ENCODE measurements around the gene FAM167B. TPM values are rescaled to one million over a fixed set of nuclear protein-coding genes. Genes with fewer than 3 reads are reported as not detected.
A peak's percentile ranks its signal among the peaks of the same experiment; 100 is the strongest.

FAM167B gene
- total RNA-seq, 1 experiment from 2014 or later, result not detected

- Mint-ChIP-seq H3K27ac (ENCODE audit: low read depth, unreplicated experiment) (peak within 1 kb of the TSS; percentile 98), H3K9me3 (ENCODE audit: unreplicated experiment) (no peaks in the 10 kb centered on the region), H3K36me3 (ENCODE audit: insufficient read depth, unreplicated experiment) (peaks cover 64% of the 10 kb centered on the region), H3K27me3 (ENCODE audit: insufficient read depth, unreplicated experiment) (no peaks in the 10 kb centered on the region), H3K4me3 (ENCODE audit: unreplicated experiment) (peak within 1 kb of the TSS; percentile 90), H3K4me1 (ENCODE audit: insufficient read depth, unreplicated experiment) (peaks cover 9% of the 10 kb centered on the region)
- POLR2A ChIA-PET, result interaction anchor here (0.7 to 1.9 kb wide), 8 partner anchors 10 to 431 kb away, joined by 3 to 9 read pairs (median 4); partner anchors contain the start of genes BSDC1, IQCC and KPNA6
- DNase-seq (ENCODE audit: unreplicated experiment), result peak; percentile 92
- TF ChIP-seq CTCF (IDR thresholded peaks at IDR 0.05; ENCODE audit: unreplicated experiment), result no peak
- intact Hi-C loops (cut with micrococcal nuclease), result loop anchor here (2.0 kb wide), 1 partner anchor 129 kb away; no protein-coding TSS in a partner anchor
- CTCF ChIA-PET, result no interaction called here
- no TSS peak for BruUV-seq (replicated peaks)
Observed at GRCh38 chr1:32221980-32222755, 24.9 kb upstream of the FAM167B start, which contains the start of the genes EIF3I and TMEM234. Gene EIF3I (plus strand): TSS chr1:32222407. CDS start chr1:32222442, 35 bp downstream. Gene TMEM234 (minus strand): TSS chr1:32222353. CDS start chr1:32222322, 31 bp downstream.

GRCh38 chr1:32223683-32224082 lies 23.3 kb upstream of the FAM167B start:
- no peaks in the 10 kb centered on the region for H3K9me3 Mint-ChIP-seq (ENCODE audit: unreplicated experiment)
- peak overlapping the region; percentile 90 for H3K4me3 Mint-ChIP-seq (ENCODE audit: unreplicated experiment)
- no peaks in the 10 kb centered on the region for H3K27me3 Mint-ChIP-seq (ENCODE audit: insufficient read depth, unreplicated experiment)
- POLR2A ChIA-PET, result interaction anchor here (0.6 to 1.9 kb wide), 8 partner anchors 9 to 171 kb away, joined by 3 to 9 read pairs (median 4); partner anchors contain the start of genes BSDC1 and IQCC
- BruUV-seq (replicated peaks), result no TSS peak
- no peak for DNase-seq (ENCODE audit: unreplicated experiment)
- TF ChIP-seq CTCF (IDR thresholded peaks at IDR 0.05; ENCODE audit: unreplicated experiment), result no peak
- CTCF ChIA-PET, result interaction anchor here (0.6 to 0.9 kb wide), 3 partner anchors 8 to 83 kb away, joined by 3 to 4 read pairs (median 3); no protein-coding TSS in a partner anchor
- H3K36me3 Mint-ChIP-seq (ENCODE audit: insufficient read depth, unreplicated experiment), result peaks cover 67% of the 10 kb centered on the region
- peak overlapping the region; percentile 63 for H3K27ac Mint-ChIP-seq (ENCODE audit: low read depth, unreplicated experiment)
- H3K4me1 Mint-ChIP-seq (ENCODE audit: insufficient read depth, unreplicated experiment), result peaks cover 9% of the 10 kb centered on the region
- intact Hi-C loops (cut with micrococcal nuclease), result loop anchor here (2.0 kb wide), 1 partner anchor 127 kb away; no protein-coding TSS in a partner anchor

DNA sequence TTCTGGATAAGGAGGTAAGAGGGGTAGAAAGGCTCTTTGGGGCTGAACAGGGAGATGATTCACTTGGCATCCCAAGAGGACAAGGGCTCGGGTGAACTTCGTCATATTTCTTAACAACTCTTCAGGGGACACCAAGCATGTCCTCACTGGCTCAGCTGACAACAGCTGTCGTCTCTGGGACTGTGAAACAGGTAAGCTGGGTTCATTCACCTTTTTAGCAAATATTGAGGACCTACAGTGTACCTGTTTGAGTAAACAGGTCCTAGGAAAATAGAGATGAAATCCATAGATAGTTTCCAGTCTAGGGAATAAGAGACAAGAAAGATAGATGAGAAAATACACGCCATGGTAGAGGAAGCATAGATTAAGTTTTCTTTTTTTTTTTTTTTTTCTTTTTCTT lies 22.7 kb upstream of the FAM167B start:
- intact Hi-C loops (cut with micrococcal nuclease), result no loop called here
- DNase-seq (ENCODE audit: unreplicated experiment), result no peak
- peaks cover 9% of the 10 kb centered on the region for H3K4me1 Mint-ChIP-seq (ENCODE audit: insufficient read depth, unreplicated experiment)
- POLR2A ChIA-PET, result interaction anchor here (1.2 to 1.9 kb wide), 2 partner anchors 12 to 91 kb away, joined by 4 to 9 read pairs; no protein-coding TSS in a partner anchor
- H3K4me3 Mint-ChIP-seq (ENCODE audit: unreplicated experiment), result peak overlapping the region; percentile 90
- H3K9me3 Mint-ChIP-seq (ENCODE audit: unreplicated experiment), result no peaks in the 10 kb centered on the region
- CTCF ChIA-PET, result interaction anchor here (0.6 to 0.9 kb wide), 2 partner anchors 9 to 11 kb away, joined by 3 to 4 read pairs; no protein-coding TSS in a partner anchor
- H3K27me3 Mint-ChIP-seq (ENCODE audit: insufficient read depth, unreplicated experiment), result no peaks in the 10 kb centered on the region
- BruUV-seq (replicated peaks), result no TSS peak
- no peak for TF ChIP-seq CTCF (IDR thresholded peaks at IDR 0.05; ENCODE audit: unreplicated experiment)
- H3K36me3 Mint-ChIP-seq (ENCODE audit: insufficient read depth, unreplicated experiment), result peaks cover 70% of the 10 kb centered on the region
- peak overlapping the region; percentile 63 for H3K27ac Mint-ChIP-seq (ENCODE audit: low read depth, unreplicated experiment)

DNA sequence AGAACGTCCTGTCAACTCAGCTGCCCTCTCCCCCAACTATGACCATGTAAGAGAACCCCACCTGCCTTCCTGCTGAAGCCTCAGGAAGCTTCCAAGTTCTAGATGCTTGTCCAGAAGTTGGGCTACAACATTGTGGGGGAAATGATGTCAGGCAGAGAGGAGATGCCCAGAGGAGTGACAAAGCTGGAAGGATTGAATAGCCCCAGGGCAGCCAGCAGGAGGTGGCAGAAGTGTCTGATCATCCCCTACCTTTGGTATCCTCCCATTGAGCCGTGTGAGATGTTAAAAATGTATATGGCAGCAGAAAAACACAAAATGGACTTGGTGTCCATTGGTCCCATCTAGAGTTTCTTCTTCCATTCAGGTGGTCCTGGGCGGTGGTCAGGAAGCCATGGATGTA lies 18.3 kb upstream of the FAM167B start:
- BruUV-seq (replicated peaks), result no TSS peak
- Mint-ChIP-seq H3K4me3 (ENCODE audit: unreplicated experiment) (no peak overlapping the region), H3K27me3 (ENCODE audit: insufficient read depth, unreplicated experiment) (no peaks in the 10 kb centered on the region), H3K36me3 (ENCODE audit: insufficient read depth, unreplicated experiment) (peaks cover 87% of the 10 kb centered on the region), H3K27ac (ENCODE audit: low read depth, unreplicated experiment) (no peak overlapping the region), H3K4me1 (ENCODE audit: insufficient read depth, unreplicated experiment) (peaks cover 7% of the 10 kb centered on the region), H3K9me3 (ENCODE audit: unreplicated experiment) (no peaks in the 10 kb centered on the region)
- intact Hi-C loops (cut with micrococcal nuclease), result no loop called here
- CTCF ChIA-PET, result interaction anchor here (0.5 to 3.2 kb wide), 4 partner anchors 13 to 123 kb away, joined by 3 to 16 read pairs (median 4); no protein-coding TSS in a partner anchor
- POLR2A ChIA-PET, result interaction anchor here (0.6 to 0.9 kb wide), 2 partner anchors 49 to 528 kb away, joined by 3 read pairs; partner anchors contain the start of gene TXLNA
- no peak for DNase-seq (ENCODE audit: unreplicated experiment)
- no peak for TF ChIP-seq CTCF (IDR thresholded peaks at IDR 0.05; ENCODE audit: unreplicated experiment)

All from MCF 10A (cell line).